SK-N-SH treated with all-trans-retinoic acid at 6 μM for 48 hours (cell line): ENCODE data around the gene HHIPL1.

Experiments used
- ATAC-seq: fragments of 200-7000 bp; cut with Tn5 transposase; 3 replicates; pipeline ENCODE4 v1.9.1; 2020; ENCODE audit warnings: mild to moderate bottlenecking, moderate library complexity
- ARNTL ChIP-seq: fragments of 450-650 bp; formaldehyde crosslinking; IDR thresholded peaks from 2 replicates; pipeline ENCODE4 v1.5.0; 2020; ENCODE audit warnings: low read depth, mild to moderate bottlenecking, moderate library complexity, borderline replicate concordance
- BACH2 ChIP-seq: fragments of 250-450 bp; sonication (Bioruptor Pico); IDR thresholded peaks from 2 replicates; pipeline ENCODE4 v1.9.0; 2021; ENCODE audit warnings: mild to moderate bottlenecking, borderline replicate concordance
- CREB5 ChIP-seq: fragments of 250-450 bp; sonication (Bioruptor Pico); IDR thresholded peaks from 2 replicates; pipeline ENCODE4 v1.5.1; 2020; ENCODE audit warnings: low read depth, mild to moderate bottlenecking, moderate library complexity
- CSDC2 ChIP-seq: fragments of 250-450 bp; sonication (Bioruptor Pico); IDR thresholded peaks from 2 replicates; pipeline ENCODE4 v1.5.0; 2020; ENCODE audit warnings: mild to moderate bottlenecking, moderate library complexity
- CSRNP3 ChIP-seq: fragments of 250-450 bp; sonication (Bioruptor Pico); IDR thresholded peaks from 2 replicates; pipeline ENCODE4 v1.5.1; 2021; ENCODE audit warnings: mild to moderate bottlenecking, moderate library complexity
- ESRRG ChIP-seq: fragments of 250-450 bp; sonication (Bioruptor Pico); IDR thresholded peaks from 2 replicates; pipeline ENCODE4 v1.6.1; 2021; ENCODE audit warnings: mild to moderate bottlenecking
- GLIS3 ChIP-seq: fragments of 250-450 bp; sonication (Bioruptor Pico); IDR thresholded peaks from 2 replicates; pipeline ENCODE4 v1.5.0; 2020; ENCODE audit warnings: mild to moderate bottlenecking, moderate library complexity
- ISL1 ChIP-seq: fragments of 250-450 bp; sonication (Bioruptor Pico); IDR thresholded peaks from 2 replicates; pipeline ENCODE4 v2.1.2; 2022; ENCODE audit warnings: mild to moderate bottlenecking, moderate library complexity
- OSR1 ChIP-seq: fragments of 250-450 bp; sonication (Bioruptor Pico); IDR thresholded peaks from 2 replicates; pipeline ENCODE4 v1.8.0; 2022; ENCODE audit warnings: moderate library complexity, mild to moderate bottlenecking, inconsistent platforms
- PPARA ChIP-seq: fragments of 250-450 bp; sonication (Bioruptor Pico); IDR thresholded peaks from 2 replicates; pipeline ENCODE4 v1.5.0; 2020; ENCODE audit warnings: mild to moderate bottlenecking, borderline replicate concordance
- RARB ChIP-seq: fragments of 250-450 bp; sonication (Bioruptor Pico); IDR thresholded peaks from 2 replicates; pipeline ENCODE4 v1.8.0; 2021; ENCODE audit warnings: mild to moderate bottlenecking, moderate library complexity
- SNAI2 ChIP-seq: fragments of 250-450 bp; sonication (Bioruptor Pico); IDR thresholded peaks from 2 replicates; pipeline ENCODE4 v1.5.0; 2020; ENCODE audit warnings: mild to moderate bottlenecking, moderate library complexity
- TCF4 ChIP-seq: fragments of 250-450 bp; sonication (Bioruptor Pico); IDR thresholded peaks from 2 replicates; pipeline ENCODE4 v1.8.0; 2021; ENCODE audit warnings: mild to moderate bottlenecking, moderate library complexity, borderline replicate concordance
- TOX ChIP-seq: fragments of 250-450 bp; sonication (Bioruptor Pico); IDR thresholded peaks from 2 replicates; pipeline ENCODE4 v1.8.0; 2021; ENCODE audit warnings: mild to moderate bottlenecking, moderate library complexity, borderline replicate concordance
- ZC3H10 ChIP-seq: fragments of 250-450 bp; sonication (Bioruptor Pico); IDR thresholded peaks from 2 replicates; pipeline ENCODE4 v1.5.1; 2021; ENCODE audit warnings: mild to moderate bottlenecking, moderate library complexity
- ZFP3 ChIP-seq: fragments of 250-450 bp; sonication (Bioruptor Pico); IDR thresholded peaks from 2 replicates; pipeline ENCODE4 v1.5.0; 2020; ENCODE audit warnings: mild to moderate bottlenecking, moderate library complexity
- ZFP30 ChIP-seq: fragments of 450-650 bp; formaldehyde crosslinking; IDR thresholded peaks from 2 replicates; pipeline ENCODE4 v1.5.0; 2022; ENCODE audit warnings: mild to moderate bottlenecking, moderate library complexity
- ZNF565 ChIP-seq: fragments of 450-650 bp; formaldehyde crosslinking; conservative IDR thresholded peaks from 2 replicates; pipeline ENCODE4 v1.5.0; 2020; ENCODE audit warnings: low read depth, mild to moderate bottlenecking, moderate library complexity
- ZNF70 ChIP-seq: fragments of 450-650 bp; formaldehyde crosslinking; IDR thresholded peaks from 2 replicates; pipeline ENCODE4 v1.5.0; 2020; ENCODE audit warnings: mild to moderate bottlenecking, moderate library complexity
- ZNF8 ChIP-seq: fragments of 450-650 bp; formaldehyde crosslinking; IDR thresholded peaks from 2 replicates; pipeline ENCODE4 v1.5.0; 2020; ENCODE audit warnings: mild to moderate bottlenecking, moderate library complexity
- TF ChIP-seq, protein P1 (sequence below): fragments of 250-450 bp; sonication (Bioruptor Pico); IDR thresholded peaks from 2 replicates; pipeline ENCODE4 v1.8.0; 2020; ENCODE audit warnings: mild to moderate bottlenecking, moderate library complexity, borderline replicate concordance
- TF ChIP-seq, protein P2 (sequence below): fragments of 250-450 bp; sonication (Bioruptor Pico); IDR thresholded peaks from 2 replicates; pipeline ENCODE4 v1.5.0; 2020; ENCODE audit warnings: mild to moderate bottlenecking, moderate library complexity
- TF ChIP-seq, protein P3 (sequence below): fragments of 250-450 bp; sonication (Bioruptor Pico); IDR thresholded peaks from 2 replicates; pipeline ENCODE4 v1.8.0; 2021; ENCODE audit warnings: low read depth, mild to moderate bottlenecking, moderate library complexity, borderline replicate concordance

The HHIPL1 gene

GRCh38 chr14:99718811-99719192 is 73.9 kb downstream of the HHIPL1 start:
- TF ChIP-seq ZNF8 (CRISPR knock-in tag) = no peak
- no peak for TF ChIP-seq OSR1 (CRISPR knock-in tag)
- no peak for TF ChIP-seq ZNF565 (CRISPR knock-in tag)
- no peak for TF ChIP-seq ISL1
- no peak for TF ChIP-seq TCF4
- no peak for TF ChIP-seq GLIS3 (CRISPR knock-in tag)
- TF ChIP-seq, protein P1, sequence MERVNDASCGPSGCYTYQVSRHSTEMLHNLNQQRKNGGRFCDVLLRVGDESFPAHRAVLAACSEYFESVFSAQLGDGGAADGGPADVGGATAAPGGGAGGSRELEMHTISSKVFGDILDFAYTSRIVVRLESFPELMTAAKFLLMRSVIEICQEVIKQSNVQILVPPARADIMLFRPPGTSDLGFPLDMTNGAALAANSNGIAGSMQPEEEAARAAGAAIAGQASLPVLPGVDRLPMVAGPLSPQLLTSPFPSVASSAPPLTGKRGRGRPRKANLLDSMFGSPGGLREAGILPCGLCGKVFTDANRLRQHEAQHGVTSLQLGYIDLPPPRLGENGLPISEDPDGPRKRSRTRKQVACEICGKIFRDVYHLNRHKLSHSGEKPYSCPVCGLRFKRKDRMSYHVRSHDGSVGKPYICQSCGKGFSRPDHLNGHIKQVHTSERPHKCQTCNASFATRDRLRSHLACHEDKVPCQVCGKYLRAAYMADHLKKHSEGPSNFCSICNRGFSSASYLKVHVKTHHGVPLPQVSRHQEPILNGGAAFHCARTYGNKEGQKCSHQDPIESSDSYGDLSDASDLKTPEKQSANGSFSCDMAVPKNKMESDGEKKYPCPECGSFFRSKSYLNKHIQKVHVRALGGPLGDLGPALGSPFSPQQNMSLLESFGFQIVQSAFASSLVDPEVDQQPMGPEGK (CRISPR knock-in tag) = no peak
- TF ChIP-seq ARNTL (CRISPR knock-in tag) = no peak
- no peak for TF ChIP-seq ESRRG (CRISPR knock-in tag)
- no peak for TF ChIP-seq CSRNP3 (CRISPR knock-in tag)
- TF ChIP-seq CSDC2 = no peak
- TF ChIP-seq TOX (CRISPR knock-in tag) = no peak
- TF ChIP-seq ZFP3 (CRISPR knock-in tag) = no peak
- TF ChIP-seq RARB (CRISPR knock-in tag) = no peak
- no peak for TF ChIP-seq SNAI2 (CRISPR knock-in tag)
- TF ChIP-seq PPARA (CRISPR knock-in tag) = no peak
- TF ChIP-seq ZNF70 (CRISPR knock-in tag) = no peak
- TF ChIP-seq, protein P2, sequence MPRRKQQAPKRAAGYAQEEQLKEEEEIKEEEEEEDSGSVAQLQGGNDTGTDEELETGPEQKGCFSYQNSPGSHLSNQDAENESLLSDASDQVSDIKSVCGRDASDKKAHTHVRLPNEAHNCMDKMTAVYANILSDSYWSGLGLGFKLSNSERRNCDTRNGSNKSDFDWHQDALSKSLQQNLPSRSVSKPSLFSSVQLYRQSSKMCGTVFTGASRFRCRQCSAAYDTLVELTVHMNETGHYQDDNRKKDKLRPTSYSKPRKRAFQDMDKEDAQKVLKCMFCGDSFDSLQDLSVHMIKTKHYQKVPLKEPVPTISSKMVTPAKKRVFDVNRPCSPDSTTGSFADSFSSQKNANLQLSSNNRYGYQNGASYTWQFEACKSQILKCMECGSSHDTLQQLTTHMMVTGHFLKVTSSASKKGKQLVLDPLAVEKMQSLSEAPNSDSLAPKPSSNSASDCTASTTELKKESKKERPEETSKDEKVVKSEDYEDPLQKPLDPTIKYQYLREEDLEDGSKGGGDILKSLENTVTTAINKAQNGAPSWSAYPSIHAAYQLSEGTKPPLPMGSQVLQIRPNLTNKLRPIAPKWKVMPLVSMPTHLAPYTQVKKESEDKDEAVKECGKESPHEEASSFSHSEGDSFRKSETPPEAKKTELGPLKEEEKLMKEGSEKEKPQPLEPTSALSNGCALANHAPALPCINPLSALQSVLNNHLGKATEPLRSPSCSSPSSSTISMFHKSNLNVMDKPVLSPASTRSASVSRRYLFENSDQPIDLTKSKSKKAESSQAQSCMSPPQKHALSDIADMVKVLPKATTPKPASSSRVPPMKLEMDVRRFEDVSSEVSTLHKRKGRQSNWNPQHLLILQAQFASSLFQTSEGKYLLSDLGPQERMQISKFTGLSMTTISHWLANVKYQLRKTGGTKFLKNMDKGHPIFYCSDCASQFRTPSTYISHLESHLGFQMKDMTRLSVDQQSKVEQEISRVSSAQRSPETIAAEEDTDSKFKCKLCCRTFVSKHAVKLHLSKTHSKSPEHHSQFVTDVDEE (CRISPR knock-in tag) = no peak
- TF ChIP-seq CREB5 = no peak
- TF ChIP-seq, all 23 proteins: peak for 0
- ATAC-seq = no peak

GRCh38 chr14:99720941-99721791 is 76.2 kb downstream of the HHIPL1 start:
- ATAC-seq = no peak
- TF ChIP-seq ZNF565 (CRISPR knock-in tag) (no peak), CREB5 (no peak), ZC3H10 (no peak), SNAI2 (CRISPR knock-in tag) (no peak), TOX (CRISPR knock-in tag) (no peak), PPARA (CRISPR knock-in tag) (no peak), RARB (CRISPR knock-in tag) (no peak), BACH2 (CRISPR knock-in tag) (no peak), ESRRG (CRISPR knock-in tag) (no peak), GLIS3 (CRISPR knock-in tag) (no peak), ZFP3 (CRISPR knock-in tag) (no peak), ZFP30 (CRISPR knock-in tag) (no peak), ISL1 (no peak), OSR1 (CRISPR knock-in tag) (no peak)
- TF ChIP-seq, protein P2 (CRISPR knock-in tag) = no peak
- TF ChIP-seq, protein P1 (CRISPR knock-in tag) = no peak
- TF ChIP-seq, protein P3, sequence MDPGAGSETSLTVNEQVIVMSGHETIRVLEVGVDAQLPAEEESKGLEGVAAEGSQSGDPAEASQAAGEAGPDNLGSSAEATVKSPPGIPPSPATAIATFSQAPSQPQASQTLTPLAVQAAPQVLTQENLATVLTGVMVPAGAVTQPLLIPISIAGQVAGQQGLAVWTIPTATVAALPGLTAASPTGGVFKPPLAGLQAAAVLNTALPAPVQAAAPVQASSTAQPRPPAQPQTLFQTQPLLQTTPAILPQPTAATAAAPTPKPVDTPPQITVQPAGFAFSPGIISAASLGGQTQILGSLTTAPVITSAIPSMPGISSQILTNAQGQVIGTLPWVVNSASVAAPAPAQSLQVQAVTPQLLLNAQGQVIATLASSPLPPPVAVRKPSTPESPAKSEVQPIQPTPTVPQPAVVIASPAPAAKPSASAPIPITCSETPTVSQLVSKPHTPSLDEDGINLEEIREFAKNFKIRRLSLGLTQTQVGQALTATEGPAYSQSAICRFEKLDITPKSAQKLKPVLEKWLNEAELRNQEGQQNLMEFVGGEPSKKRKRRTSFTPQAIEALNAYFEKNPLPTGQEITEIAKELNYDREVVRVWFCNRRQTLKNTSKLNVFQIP (CRISPR knock-in tag) = no peak
